ENCODE measurements around the gene STK39. TPM values are rescaled to one million over a fixed set of nuclear protein-coding genes. Genes with fewer than 3 reads are reported as not detected.

The STK39 gene
- total RNA-seq, 2 experiments from 2014 or later: 7.9 to 9.5 TPM

- H3K27ac Mint-ChIP-seq: no peak overlapping the region
- H3K4me1 Mint-ChIP-seq (ENCODE audit: low read depth): peaks cover 45% of the 10 kb centered on the region
- ChIA-PET CTCF (no interaction called here), POLR2A (interaction anchor here (0.6 kb wide), 1 partner anchor 15 kb away, joined by 3 read pairs; no protein-coding TSS in a partner anchor)
- no peak for DNase-seq
- H3K36me3 Mint-ChIP-seq (ENCODE audit: low read depth): peaks cover 4% of the 10 kb centered on the region
- Histone ChIP-seq H3K36me3 (ENCODE audit: insufficient read depth, low read length) (peaks cover 2% of the 10 kb centered on the region), H3K27me3 (ENCODE audit: control insufficient read depth in 1 of 2, insufficient read depth in 2 of 2, low read length in 2 of 2) (no peaks in the 10 kb centered on the region), H3K4me3 (ENCODE audit: low read length) (no peak overlapping the region), H3K4me1 (ENCODE audit: insufficient read depth, low read length) (no peaks in the 10 kb centered on the region), H3K9me3 (ENCODE audit: control insufficient read depth in 1 of 2, insufficient read depth in 1 of 2, low read length in 2 of 2) (no peaks in the 10 kb centered on the region), H3K27ac (ENCODE audit: low read depth in 1 of 2, low read length in 2 of 2) (no peak overlapping the region)
- no peak for ATAC-seq (ENCODE audit: poor library complexity)
- no peak overlapping the region for H3K4me3 Mint-ChIP-seq
- no peaks in the 10 kb centered on the region for H3K9me3 Mint-ChIP-seq
- no peak for TF ChIP-seq CTCF (IDR thresholded peaks at IDR 0.05)
- no peaks in the 10 kb centered on the region for H3K27me3 Mint-ChIP-seq
- intact Hi-C loops (cut with DNase I, micrococcal nuclease): no loop called here
Measured at GRCh38 chr2:168186452-168186851, 60.9 kb downstream of the STK39 start.

GRCh38 chr2:168185583-168186274 lies 61.7 kb downstream of the STK39 start:
- intact Hi-C loops (cut with DNase I, micrococcal nuclease): no loop called here
- H3K4me1 Mint-ChIP-seq (ENCODE audit: low read depth): peaks cover 45% of the 10 kb centered on the region
- POLR2A ChIA-PET: no interaction called here
- no peak overlapping the region for H3K4me3 Mint-ChIP-seq
- CTCF ChIA-PET: no interaction called here
- ATAC-seq (ENCODE audit: poor library complexity) (no peak), DNase-seq (no peak)
- no peak overlapping the region for H3K27ac ChIP-seq (ENCODE audit: low read depth in 1 of 2, low read length in 2 of 2)
- no peak for TF ChIP-seq CTCF (IDR thresholded peaks at IDR 0.05)
- H3K4me1 ChIP-seq (ENCODE audit: insufficient read depth, low read length): no peaks in the 10 kb centered on the region
- H3K27me3 ChIP-seq (ENCODE audit: control insufficient read depth in 1 of 2, insufficient read depth in 2 of 2, low read length in 2 of 2): no peaks in the 10 kb centered on the region
- H3K4me3 ChIP-seq (ENCODE audit: low read length): no peak overlapping the region
- H3K36me3 ChIP-seq (ENCODE audit: insufficient read depth, low read length): peaks cover 9% of the 10 kb centered on the region
- H3K36me3 Mint-ChIP-seq (ENCODE audit: low read depth): peaks cover 6% of the 10 kb centered on the region
- H3K9me3 ChIP-seq (ENCODE audit: control insufficient read depth in 1 of 2, insufficient read depth in 1 of 2, low read length in 2 of 2): no peaks in the 10 kb centered on the region
- no peak overlapping the region for H3K27ac Mint-ChIP-seq
- H3K9me3 Mint-ChIP-seq: no peaks in the 10 kb centered on the region
- no peaks in the 10 kb centered on the region for H3K27me3 Mint-ChIP-seq

- Histone ChIP-seq H3K4me1 (ENCODE audit: insufficient read depth, low read length) (no peaks in the 10 kb centered on the region), H3K27me3 (ENCODE audit: control insufficient read depth in 1 of 2, insufficient read depth in 2 of 2, low read length in 2 of 2) (no peaks in the 10 kb centered on the region), H3K4me3 (ENCODE audit: low read length) (no peak overlapping the region), H3K9me3 (ENCODE audit: control insufficient read depth in 1 of 2, insufficient read depth in 1 of 2, low read length in 2 of 2) (no peaks in the 10 kb centered on the region), H3K27ac (ENCODE audit: low read depth in 1 of 2, low read length in 2 of 2) (no peak overlapping the region), H3K36me3 (ENCODE audit: insufficient read depth, low read length) (peaks cover 9% of the 10 kb centered on the region)
- Mint-ChIP-seq H3K9me3 (no peaks in the 10 kb centered on the region), H3K4me3 (no peak overlapping the region), H3K27ac (no peak overlapping the region), H3K27me3 (no peaks in the 10 kb centered on the region), H3K4me1 (ENCODE audit: low read depth) (peaks cover 39% of the 10 kb centered on the region), H3K36me3 (ENCODE audit: low read depth) (peaks cover 11% of the 10 kb centered on the region)
- intact Hi-C loops (cut with DNase I, micrococcal nuclease): no loop called here
- ChIA-PET CTCF (interaction anchor here (1.3 kb wide), 1 partner anchor 33 kb away, joined by 3 read pairs; no protein-coding TSS in a partner anchor), POLR2A (no interaction called here)
- DNase-seq (no peak), ATAC-seq (ENCODE audit: poor library complexity) (no peak)
- TF ChIP-seq CTCF (IDR thresholded peaks at IDR 0.05): no peak
Measured at GRCh38 chr2:168184681-168185513, 62.5 kb downstream of the STK39 start.
